GM12891 (cell line): ENCODE data around the gene NKX2-3.

Experiments used
- PAX5 ChIP-seq: IDR thresholded peaks from 2 replicates; pipeline ENCODE4 v1.6.1; 2011; ENCODE audit warnings: low read length, moderate library complexity, mild to moderate bottlenecking; ENCODE audit not compliant: insufficient read depth, severe bottlenecking
- POLR2A ChIP-seq: IDR thresholded peaks from 2 replicates; pipeline ENCODE4 v1.6.1; 2011; ENCODE audit warnings: low read depth, low read length, control low read depth
- POLR2AphosphoS5 ChIP-seq: IDR thresholded peaks from 2 replicates; pipeline ENCODE4 v1.6.1; 2011; ENCODE audit warnings: low read depth, low read length, control low read depth
- POU2F2 ChIP-seq: IDR thresholded peaks from 2 replicates; pipeline ENCODE4 v1.6.1; 2011; ENCODE audit warnings: low read depth, mild to moderate bottlenecking, control low read depth, low read length, moderate library complexity
- SPI1 ChIP-seq: IDR thresholded peaks from 2 replicates; pipeline ENCODE4 v1.6.1; 2011; ENCODE audit warnings: low read depth, low read length, control low read depth
- TAF1 ChIP-seq: IDR thresholded peaks from 2 replicates; pipeline ENCODE4 v1.6.1; 2011; ENCODE audit warnings: low read depth, low read length, control low read depth

GRCh38 chr10:99513061-99513460 lies 19.7 kb upstream of the NKX2-3 start:
- no peak for TF ChIP-seq POLR2A
- no peak for TF ChIP-seq POLR2AphosphoS5
- TF ChIP-seq SPI1, result no peak
- no peak for TF ChIP-seq TAF1
- TF ChIP-seq PAX5, result no peak
- no peak for TF ChIP-seq POU2F2
